RWPE2 (cell line): Measurements from ENCODE around the gene IQSEC2.
A peak's percentile ranks its signal among the peaks of the same experiment; 100 is the strongest.

Experiments
- ATAC-seq: fragments of 200-7000 bp; cut with Tn5 transposase; 3 replicates; pipeline ENCODE4 v1.9.1; 2021; ENCODE audit warnings: low read depth
- DNase-seq: peaks from one replicate; pipeline ENCODE4 v3.0.0-alpha.2; 2020; ENCODE audit warnings: low spot score
- H3K27ac ChIP-seq: fragments of 450-650 bp; 2 replicates; pipeline ENCODE4 v1.5.1; 2017; ENCODE audit warnings: mild to moderate bottlenecking; ENCODE audit not compliant: poor library complexity, severe bottlenecking
- H3K27me3 ChIP-seq: fragments of 250-450 bp; sonication (Bioruptor Pico); 2 replicates; pipeline ENCODE4 v1.5.1; 2021; ENCODE audit warnings: mild to moderate bottlenecking, moderate library complexity; ENCODE audit not compliant: insufficient read depth, poor library complexity, severe bottlenecking
- H3K36me3 ChIP-seq: fragments of 250-450 bp; sonication (Bioruptor Pico); 2 replicates; pipeline ENCODE4 v1.5.1; 2020; ENCODE audit warnings: low read depth, mild to moderate bottlenecking, moderate library complexity
- H3K4me1 ChIP-seq: fragments of 250-450 bp; sonication (Bioruptor Pico); 2 replicates; pipeline ENCODE4 v1.5.1; 2021; ENCODE audit warnings: mild to moderate bottlenecking, moderate library complexity; ENCODE audit not compliant: insufficient read depth, poor library complexity, severe bottlenecking
- H3K4me3 ChIP-seq: fragments of 250-450 bp; sonication (Bioruptor Pico); 2 replicates; pipeline ENCODE4 v1.5.1; 2021; ENCODE audit warnings: mild to moderate bottlenecking, moderate library complexity; ENCODE audit not compliant: severe bottlenecking
- H3K9me3 ChIP-seq: fragments of 250-450 bp; sonication (Bioruptor Pico); 2 replicates; pipeline ENCODE4 v1.5.1; 2021; ENCODE audit warnings: mild to moderate bottlenecking, moderate library complexity; ENCODE audit not compliant: severe bottlenecking
- TF ChIP-seq, protein P1 (sequence below): fragments of 450-650 bp; IDR thresholded peaks from one replicate; pipeline ENCODE4 v1.5.1; 2017; ENCODE audit warnings: mild to moderate bottlenecking, moderate library complexity; ENCODE audit not compliant: poor library complexity, severe bottlenecking

IQSEC2 gene

DNA sequence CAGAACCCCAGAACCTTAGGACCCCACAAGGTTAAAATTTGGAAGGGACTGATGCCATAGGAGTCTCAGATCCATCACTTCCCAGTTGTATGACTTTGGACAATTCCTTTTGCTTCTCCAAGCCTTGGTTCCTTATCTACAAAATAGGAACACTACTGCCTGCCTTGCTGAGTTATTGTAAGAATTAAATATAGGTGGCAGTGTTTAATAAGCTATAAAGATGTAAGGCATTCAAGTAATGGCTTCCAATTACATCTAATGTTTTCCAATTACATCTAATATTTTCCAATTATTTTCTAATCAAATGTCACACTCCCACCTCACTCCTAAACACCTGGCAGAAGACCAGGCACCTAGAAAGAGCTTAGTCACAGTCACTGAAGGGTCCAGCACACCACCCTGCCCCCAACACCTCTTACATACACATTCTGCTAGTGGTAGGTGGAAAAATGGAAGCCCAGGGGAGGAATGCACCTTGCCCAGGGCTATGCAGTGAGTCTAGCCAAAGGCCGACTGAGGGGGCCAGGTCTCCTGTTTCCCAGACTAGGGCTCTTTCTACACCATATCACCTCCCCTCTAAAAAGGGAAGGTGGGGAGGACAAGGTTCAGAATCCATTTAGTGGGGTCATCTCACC, 31.9 kb downstream of the IQSEC2 start:
- ATAC-seq (no peak; the same call in 2 of the 3 replicates), DNase-seq (no peak)
- Histone ChIP-seq H3K27me3 (no peaks in the 10 kb centered on the region), H3K4me1 (no peaks in the 10 kb centered on the region), H3K4me3 (no peak overlapping the region), H3K36me3 (no peaks in the 10 kb centered on the region), H3K9me3 (no peaks in the 10 kb centered on the region), H3K27ac (no peak overlapping the region)
- TF ChIP-seq, protein P1, sequence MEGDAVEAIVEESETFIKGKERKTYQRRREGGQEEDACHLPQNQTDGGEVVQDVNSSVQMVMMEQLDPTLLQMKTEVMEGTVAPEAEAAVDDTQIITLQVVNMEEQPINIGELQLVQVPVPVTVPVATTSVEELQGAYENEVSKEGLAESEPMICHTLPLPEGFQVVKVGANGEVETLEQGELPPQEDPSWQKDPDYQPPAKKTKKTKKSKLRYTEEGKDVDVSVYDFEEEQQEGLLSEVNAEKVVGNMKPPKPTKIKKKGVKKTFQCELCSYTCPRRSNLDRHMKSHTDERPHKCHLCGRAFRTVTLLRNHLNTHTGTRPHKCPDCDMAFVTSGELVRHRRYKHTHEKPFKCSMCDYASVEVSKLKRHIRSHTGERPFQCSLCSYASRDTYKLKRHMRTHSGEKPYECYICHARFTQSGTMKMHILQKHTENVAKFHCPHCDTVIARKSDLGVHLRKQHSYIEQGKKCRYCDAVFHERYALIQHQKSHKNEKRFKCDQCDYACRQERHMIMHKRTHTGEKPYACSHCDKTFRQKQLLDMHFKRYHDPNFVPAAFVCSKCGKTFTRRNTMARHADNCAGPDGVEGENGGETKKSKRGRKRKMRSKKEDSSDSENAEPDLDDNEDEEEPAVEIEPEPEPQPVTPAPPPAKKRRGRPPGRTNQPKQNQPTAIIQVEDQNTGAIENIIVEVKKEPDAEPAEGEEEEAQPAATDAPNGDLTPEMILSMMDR, result peak; percentile 30

DNA sequence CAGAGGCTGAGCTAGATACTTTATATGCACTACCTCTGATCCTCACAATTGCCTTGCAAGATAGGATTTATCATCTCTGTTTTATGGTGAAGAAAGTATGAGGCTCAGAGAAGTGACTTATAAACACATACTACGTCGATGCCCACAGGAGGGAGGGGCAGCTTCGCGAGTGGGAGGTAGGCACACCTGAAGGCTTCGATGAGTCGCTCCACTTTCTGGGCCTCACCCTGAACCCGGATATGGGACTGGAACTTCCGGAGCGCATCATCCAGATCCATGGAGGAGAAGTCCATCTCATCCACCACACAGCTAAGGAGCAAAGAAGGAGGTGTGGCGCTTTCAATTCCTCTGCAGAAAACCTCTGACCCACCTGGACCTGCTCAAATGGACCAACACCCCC, 33.5 kb downstream of the IQSEC2 start:
- no peaks in the 10 kb centered on the region for H3K4me1 ChIP-seq
- H3K27me3 ChIP-seq, result no peaks in the 10 kb centered on the region
- no peak overlapping the region for H3K4me3 ChIP-seq
- TF ChIP-seq, protein P1, result no peak
- DNase-seq, result no peak
- ATAC-seq, result no peak
- H3K27ac ChIP-seq, result no peak overlapping the region
- H3K9me3 ChIP-seq, result no peaks in the 10 kb centered on the region
- H3K36me3 ChIP-seq, result no peaks in the 10 kb centered on the region

GRCh38 chrX:53246231-53246630, 35.2 kb downstream of the IQSEC2 start:
- Histone ChIP-seq H3K36me3 (no peaks in the 10 kb centered on the region), H3K4me3 (no peak overlapping the region), H3K4me1 (no peaks in the 10 kb centered on the region), H3K9me3 (no peaks in the 10 kb centered on the region), H3K27ac (no peak overlapping the region), H3K27me3 (no peaks in the 10 kb centered on the region)
- ATAC-seq (no peak), DNase-seq (no peak)
- TF ChIP-seq, protein P1, result no peak

DNA sequence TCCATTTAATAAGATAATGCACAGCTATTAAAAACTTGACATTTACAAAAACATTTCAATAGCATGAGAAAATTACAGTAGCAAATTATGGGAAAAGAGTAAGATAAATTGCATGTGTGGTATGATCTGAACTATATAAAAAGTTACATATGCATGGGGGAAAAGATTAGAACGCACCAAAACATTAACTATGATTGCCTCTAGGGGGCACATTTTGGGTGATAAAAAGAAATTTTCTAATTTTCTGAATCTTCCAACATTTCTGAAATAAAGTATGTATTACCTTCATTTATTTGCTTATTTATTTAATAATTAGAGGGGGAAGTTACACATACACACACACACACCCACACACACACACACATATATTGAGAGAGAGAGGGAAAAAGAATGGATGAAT, 36.8 kb downstream of the IQSEC2 start:
- Histone ChIP-seq H3K36me3 (no peaks in the 10 kb centered on the region), H3K4me1 (no peaks in the 10 kb centered on the region), H3K9me3 (no peaks in the 10 kb centered on the region), H3K27ac (no peak overlapping the region), H3K4me3 (no peak overlapping the region), H3K27me3 (no peaks in the 10 kb centered on the region)
- DNase-seq (no peak), ATAC-seq (no peak)
- TF ChIP-seq, protein P1, result peak; percentile 27

DNA sequence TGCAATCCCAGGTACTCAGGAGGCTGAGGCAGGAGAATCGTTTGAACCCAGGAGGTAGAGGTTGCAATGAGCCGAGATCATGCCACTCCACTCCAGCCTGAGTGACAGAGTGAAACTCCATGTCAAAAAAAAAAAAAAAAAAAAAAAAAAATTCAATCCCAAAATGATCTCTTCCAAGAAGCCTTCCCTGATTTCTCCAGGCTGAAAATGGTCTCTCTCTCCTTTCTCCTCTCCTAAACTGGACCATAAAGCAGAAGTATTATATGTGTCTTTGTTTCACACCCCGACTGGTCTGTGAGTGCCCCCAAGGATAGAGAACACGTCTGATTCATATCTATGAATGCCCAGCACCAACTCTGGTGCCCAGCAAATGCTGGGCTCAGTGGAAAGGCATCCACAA, 39.1 kb downstream of the IQSEC2 start:
- TF ChIP-seq, protein P1, result no peak
- DNase-seq, result no peak
- no peak for ATAC-seq
- Histone ChIP-seq H3K27ac (no peak overlapping the region), H3K27me3 (no peaks in the 10 kb centered on the region), H3K36me3 (no peaks in the 10 kb centered on the region), H3K4me1 (no peaks in the 10 kb centered on the region), H3K9me3 (no peaks in the 10 kb centered on the region), H3K4me3 (no peak overlapping the region)
